H1 (cell line): ENCODE results near the gene COL8A1. TPM values are rescaled to one million over a fixed set of nuclear protein-coding genes. Genes with fewer than 3 reads are reported as not detected.

ENCODE experiments used
- CTCF ChIA-PET: fragments of 300-600 bp; sonication (Branson Sonifier 250); formaldehyde crosslinking; loops from one replicate; lab custom pipeline; 2021; ENCODE audit not compliant: partially characterized antibody; lab: Charles Lee
- POLR2A ChIA-PET: fragments of 300-600 bp; sonication (Branson Sonifier 250); formaldehyde crosslinking; loops from one replicate; lab custom pipeline; 2021; ENCODE audit warnings: inconsistent platforms; ENCODE audit not compliant: partially characterized antibody; lab: Charles Lee
- DNase-seq, 2 experiments: peaks; one replicate each; pipeline versions ENCODE4 v3.0.0 to v3.0.0-alpha.2; 2010 to 2022; ENCODE audit warnings: low spot score in 2 of 2, low read depth in 1 of 2, mixed read lengths in 1 of 2
- FAIRE-seq: peaks from 2 replicates; lab custom pipeline; 2011; peaks lifted over from hg19 to GRCh38; lab: Jason Lieb, UNC
- H2AFZ ChIP-seq: 2 replicates; pipeline ENCODE4 v1.8.1; 2012; ENCODE audit warnings: low read length, inconsistent platforms
- H2AK5ac ChIP-seq: 2 replicates; pipeline ENCODE4 v1.6.1; 2013; ENCODE audit warnings: low read depth, low read length
- H2BK120ac ChIP-seq: replicated peaks from 2 replicates; pipeline ENCODE3; 2013; ENCODE audit warnings: low read depth, low read length, inconsistent platforms
- H2BK12ac ChIP-seq: 2 replicates; pipeline ENCODE4 v1.6.1; 2013; ENCODE audit warnings: low read depth, low read length
- H2BK15ac ChIP-seq: 2 replicates; pipeline ENCODE4 v1.6.1; 2013; ENCODE audit warnings: low read length
- H2BK20ac ChIP-seq: 2 replicates; pipeline ENCODE4 v1.6.1; 2013; ENCODE audit warnings: low read length
- H2BK5ac ChIP-seq: 2 replicates; pipeline ENCODE4 v1.6.1; 2013; ENCODE audit warnings: low read depth, low read length
- H3K14ac ChIP-seq: 2 replicates; pipeline ENCODE4 v1.6.1; 2013; ENCODE audit warnings: inconsistent platforms; ENCODE audit not compliant: insufficient read length
- H3K18ac ChIP-seq: 2 replicates; pipeline ENCODE4 v1.6.1; 2013; ENCODE audit warnings: low read length; ENCODE audit errors: extremely low read depth
- H3K23ac ChIP-seq: 2 replicates; pipeline ENCODE4 v1.6.1; 2013; ENCODE audit warnings: inconsistent platforms; ENCODE audit not compliant: insufficient read length
- H3K23me2 ChIP-seq: 2 replicates; pipeline ENCODE4 v1.6.1; 2013; ENCODE audit warnings: low read depth, low read length
- H3K27ac ChIP-seq: 2 replicates; pipeline ENCODE4 v1.6.1; 2011; ENCODE audit warnings: low read depth, low read length, inconsistent platforms
- H3K27me3 ChIP-seq, 4 experiments: replicated peaks in 1 of 4; 1 replicate in 1 of 4; 2 replicates in 3 of 4; pipeline versions ENCODE4 v1.6.1 to v1.8.1; 2011 to 2013; ENCODE audit warnings: low read length in 3 of 4, mild to moderate bottlenecking in 3 of 4, inconsistent platforms in 2 of 4, mixed read lengths in 2 of 4, moderate library complexity in 1 of 4; ENCODE audit not compliant: control insufficient read depth in 3 of 4, insufficient read depth in 3 of 4; ENCODE audit errors: extremely low read depth in 1 of 4
- H3K36me3 ChIP-seq, 4 experiments: 2 replicates each; pipeline versions ENCODE4 v1.6.1 to v1.8.1; 2011 to 2013; ENCODE audit warnings: mild to moderate bottlenecking in 4 of 4, low read length in 3 of 4, moderate library complexity in 2 of 4, control low read depth in 1 of 4, inconsistent platforms in 1 of 4; ENCODE audit not compliant: insufficient read depth in 4 of 4, control insufficient read depth in 2 of 4
- H3K4ac ChIP-seq: replicated peaks from 2 replicates; pipeline ENCODE3; 2013; ENCODE audit warnings: low read length, low read depth, mixed read lengths, inconsistent platforms; ENCODE audit not compliant: insufficient read length
- H3K4me1 ChIP-seq, 4 experiments: replicated peaks in 1 of 4; 1 replicate in 1 of 4; 2 replicates in 3 of 4; pipeline versions ENCODE4 v1.6.1 to v1.8.1; 2011 to 2013; ENCODE audit warnings: low read length in 3 of 4, inconsistent platforms in 2 of 4, mixed read lengths in 1 of 4; ENCODE audit not compliant: insufficient read depth in 4 of 4, control insufficient read depth in 3 of 4
- H3K4me2 ChIP-seq, 2 experiments: 2 replicates each; pipeline versions ENCODE4 v1.6.1 to v1.8.1; 2011 to 2013; ENCODE audit warnings: low read depth in 2 of 2, low read length in 2 of 2, control low read depth in 1 of 2, inconsistent platforms in 1 of 2, mild to moderate bottlenecking in 1 of 2; ENCODE audit not compliant: insufficient read depth in 1 of 2
- H3K4me3 ChIP-seq, 4 experiments: fragments of 200-600, 300-600 bp in 1 of 4; sonication (generic), shearing (Covaris generic), sonication (Bioruptor Twin) in 1 of 4; 2 replicates each; pipeline versions ENCODE4 v1.5.1 to v1.8.1; 2011 to 2016; ENCODE audit warnings: low read length in 4 of 4, low read depth in 3 of 4, control low read depth in 2 of 4, inconsistent platforms in 2 of 4, mild to moderate bottlenecking in 2 of 4, mixed read lengths in 1 of 4, moderate library complexity in 1 of 4; ENCODE audit not compliant: insufficient read depth in 2 of 4; ENCODE audit errors: extremely low read depth in 1 of 4
- H3K56ac ChIP-seq: replicated peaks from 2 replicates; pipeline ENCODE3; 2013; ENCODE audit warnings: low read depth, mild to moderate bottlenecking, mixed read lengths, low read length, inconsistent platforms; ENCODE audit not compliant: insufficient read length
- H3K79me1 ChIP-seq: 2 replicates; pipeline ENCODE4 v1.6.1; 2013; ENCODE audit warnings: low read depth, low read length, control low read depth
- H3K79me2 ChIP-seq, 2 experiments: 2 replicates each; pipeline versions ENCODE4 v1.6.1 to v1.8.1; 2012 to 2013; ENCODE audit warnings: low read length in 2 of 2, mild to moderate bottlenecking in 2 of 2, inconsistent platforms in 1 of 2; ENCODE audit not compliant: insufficient read depth in 2 of 2, control insufficient read depth in 1 of 2
- H3K9ac ChIP-seq, 4 experiments: replicated peaks in 1 of 4; 1 replicate in 1 of 4; 2 replicates in 3 of 4; pipeline versions ENCODE4 v1.6.1 to v1.8.1; 2011 to 2013; ENCODE audit warnings: low read depth in 3 of 4, low read length in 3 of 4, control low read depth in 2 of 4, mild to moderate bottlenecking in 2 of 4, moderate library complexity in 2 of 4, inconsistent platforms in 1 of 4; ENCODE audit errors: extremely low read depth in 1 of 4
- H3K9me3 ChIP-seq, 2 experiments: 2 replicates each; pipeline versions ENCODE4 v1.6.1 to v1.8.1; 2012 to 2013; ENCODE audit warnings: mild to moderate bottlenecking in 2 of 2, moderate library complexity in 2 of 2, control low read depth in 1 of 2, inconsistent platforms in 1 of 2, low read depth in 1 of 2, low read length in 1 of 2, mixed read lengths in 1 of 2; ENCODE audit not compliant: insufficient read depth in 2 of 2
- H4K20me1 ChIP-seq, 2 experiments: replicated peaks in 1 of 2; 2 replicates each; pipeline versions ENCODE3 to v1.8.1; 2011 to 2013; ENCODE audit warnings: inconsistent platforms in 2 of 2, low read length in 2 of 2, mild to moderate bottlenecking in 1 of 2; ENCODE audit not compliant: insufficient read depth in 2 of 2, control insufficient read depth in 1 of 2
- H4K5ac ChIP-seq: 2 replicates; pipeline ENCODE4 v1.6.1; 2013; ENCODE audit warnings: low read length, low read depth, mixed read lengths, inconsistent platforms; ENCODE audit not compliant: insufficient read length
- H4K8ac ChIP-seq: 2 replicates; pipeline ENCODE4 v1.8.0; 2013; ENCODE audit warnings: mild to moderate bottlenecking, moderate library complexity, low read length, inconsistent platforms; ENCODE audit not compliant: insufficient read depth; ENCODE audit errors: extremely low read depth
- H4K91ac ChIP-seq: replicated peaks from 2 replicates; pipeline ENCODE3; 2013; ENCODE audit warnings: low read length, mixed read lengths, inconsistent platforms; ENCODE audit not compliant: insufficient read length
- BCL11A ChIP-seq, 2 experiments: IDR thresholded peaks; one replicate each; pipeline ENCODE4 v1.6.1; 2011; ENCODE audit warnings: low read depth in 2 of 2, low read length in 2 of 2, mild to moderate bottlenecking in 2 of 2
- CREB1 ChIP-seq: IDR thresholded peaks from 2 replicates; pipeline ENCODE4 v1.6.1; 2012; ENCODE audit warnings: inconsistent platforms
- CTCF ChIP-seq, 3 experiments: IDR thresholded peaks; 1 replicate in 2 of 3; 2 replicates in 1 of 3; pipeline versions ENCODE4 v1.5.1 to v1.6.1; 2011; ENCODE audit warnings: low read length in 3 of 3, mild to moderate bottlenecking in 3 of 3, inconsistent platforms in 2 of 3, low read depth in 1 of 3, moderate library complexity in 1 of 3; ENCODE audit not compliant: insufficient read depth in 1 of 3; ENCODE audit errors: control extremely low read depth in 1 of 3
- HDAC6 ChIP-seq: IDR thresholded peaks from one replicate; pipeline ENCODE4 v1.7.1; 2012; ENCODE audit warnings: low read depth, mild to moderate bottlenecking, inconsistent platforms, low read length, moderate library complexity
- KDM1A ChIP-seq: fragments of 200-600, 300-600 bp; sonication (generic); IDR thresholded peaks from 2 replicates; pipeline ENCODE4 v1.7.1; 2016; ENCODE audit warnings: mild to moderate bottlenecking, low read length, borderline replicate concordance
- NANOG ChIP-seq: IDR thresholded peaks from 2 replicates; pipeline ENCODE4 v1.6.1; 2011; ENCODE audit warnings: low read length, low read depth, mild to moderate bottlenecking, inconsistent platforms; ENCODE audit not compliant: insufficient read depth, poor library complexity, severe bottlenecking
- SAP30 ChIP-seq: fragments of 300-600 bp; sonication (generic); IDR thresholded peaks from 2 replicates; pipeline ENCODE4 v1.7.1; 2012; ENCODE audit warnings: low read length, moderate library complexity, mild to moderate bottlenecking, inconsistent platforms; ENCODE audit not compliant: insufficient read depth, insufficient replicate concordance
- TAF7 ChIP-seq: optimal IDR thresholded peaks from 2 replicates; pipeline ENCODE3; 2011; ENCODE audit warnings: low read depth, mild to moderate bottlenecking, inconsistent platforms, low read length, moderate library complexity, borderline replicate concordance
- TCF12 ChIP-seq: IDR thresholded peaks from 2 replicates; pipeline ENCODE4 v1.6.1; 2011; ENCODE audit warnings: low read depth, mild to moderate bottlenecking, low read length
- WGBS, 2 experiments: shearing (Covaris generic) in 1 of 2; methylation state at CpG; one replicate each; pipeline versions ENCODE4 v1.1.6 to v1.1.7; 2013 to 2015; ENCODE audit warnings: low lambda C conversion rate in 2 of 2, mixed read lengths in 2 of 2, inconsistent platforms in 1 of 2, low coverage in 1 of 2, missing lambda C conversion rate in 1 of 2; ENCODE audit not compliant: insufficient replicate concordance in 2 of 2, insufficient coverage in 1 of 2, insufficient read length in 1 of 2; ENCODE audit errors: extremely low coverage in 1 of 2, missing lambda C conversion rate in 1 of 2; 5-methylcytosine and 5-hydroxymethylcytosine counted together
- polyA plus RNA-seq, 7 experiments: library from polyadenylated mRNA; depleted of rRNA in 3 of 7; stranded (reverse) in 5 of 7; unstranded in 2 of 7; fragments of >200 nt in 5 of 7; fragments of 200-250 nt in 2 of 7; gene quantifications; 1 replicate in 5 of 7; 2 replicates in 1 of 7; 4 replicates in 1 of 7; pipeline versions ENCODE4 v1.2.1 to v1.2.3, GENCODE V29; 2011 to 2013; ENCODE audit warnings: missing spikeins in 2 of 7, mixed read lengths in 2 of 7
- total RNA-seq: library from RNA; stranded (reverse); fragmentation: NEBNext Ultra II Directional; extraction: Animal tissue kit (Norgen Biotek cat#: 25700); gene quantifications from 2 replicates; pipeline ENCODE4 v1.2.1, GENCODE V29; 2021

Gene COL8A1
- total and polyA plus RNA-seq, 2 of the 8 experiments (the other 6 are each of a cell fraction or from before 2014, with no cell fraction given), result 0.21 to 1.2 TPM

- no peak overlapping the region for H2BK5ac ChIP-seq
- no peak overlapping the region for H2BK15ac ChIP-seq
- no peak overlapping the region for H3K4me3 ChIP-seq
- no peaks in the 10 kb centered on the region for H3K36me3 ChIP-seq
- ChIA-PET CTCF (interaction anchor here (0.7 to 3.4 kb wide), 41 partner anchors 8 to 573 kb away, joined by 3 to 30 read pairs (median 5); no protein-coding TSS in a partner anchor), POLR2A (no interaction called here)
- no peak overlapping the region for H3K27ac ChIP-seq
- no peak overlapping the region for H3K23ac ChIP-seq
- H4K91ac ChIP-seq, result no peak overlapping the region
- H3K23me2 ChIP-seq, result no peaks in the 10 kb centered on the region
- no peak overlapping the region for H3K9ac ChIP-seq
- peak; percentile 42 for FAIRE-seq
- H3K4ac ChIP-seq, result no peak overlapping the region
- no peaks in the 10 kb centered on the region for H3K4me1 ChIP-seq
- H3K79me1 ChIP-seq, result no peaks in the 10 kb centered on the region
- no peak overlapping the region for H2AFZ ChIP-seq
- DNase-seq, result peak in 1 of 2 experiments; percentile 84
- H3K27me3 ChIP-seq, result peaks cover 0 to 1% (median 0%) of the 10 kb centered on the region in 4 experiments; a peak in 1 of 7 replicates
- no peak overlapping the region for H4K8ac ChIP-seq
- H2BK12ac ChIP-seq, result no peak overlapping the region
- H3K18ac ChIP-seq, result no peak overlapping the region
- no peak overlapping the region for H2BK120ac ChIP-seq
- H3K4me2 ChIP-seq, result no peak overlapping the region
- no peak overlapping the region for H3K56ac ChIP-seq
- H3K9me3 ChIP-seq, result no peaks in the 10 kb centered on the region
- H3K79me2 ChIP-seq, result no peaks in the 10 kb centered on the region
- WGBS, 2 experiments, result 66% methylated on average over 8 of the region's 8 CpGs; no CpG with 5 or more reads in 1 of the 2 experiments
- H2AK5ac ChIP-seq, result no peak overlapping the region
- H2BK20ac ChIP-seq, result no peak overlapping the region
- H4K20me1 ChIP-seq, result no peaks in the 10 kb centered on the region
- H4K5ac ChIP-seq, result no peak overlapping the region
- no peak overlapping the region for H3K14ac ChIP-seq
- TF ChIP-seq CREB1 (no peak), TCF12 (no peak), HDAC6 (no peak), KDM1A (peak; percentile 66; the same call in 1 of the 2 replicates), NANOG (no peak), CTCF (IDR thresholded peaks at IDR 0.05; ENCODE audit: control extremely low read depth in 1 of 3, insufficient read depth in 1 of 3, low read depth in 1 of 3, low read length in 3 of 3) (peak; percentile 58 to 75 (median 74)), TAF7 (no peak), BCL11A (IDR thresholded peaks at IDR 0.05; ENCODE audit: low read depth in 2 of 2, low read length in 2 of 2) (no peak), SAP30 (no peak)
Measured at GRCh38 chr3:99686955-99687612, 48.7 kb downstream of the COL8A1 start.
